Measurements from ENCODE around the gene SLC51A.
A peak's percentile ranks its signal among the peaks of the same experiment; 100 is the strongest.
"Not testable (repeated sequence)": the region's sequence is repeated elsewhere in the genome, so short reads cannot be mapped to it uniquely, and the experiment has no call there.

The SLC51A gene

GRCh38 chr3:196198771-196199753 is 17.3 kb upstream of the SLC51A start:
- in situ Hi-C loops (cut with HindIII; ENCODE audit: low pct_ligation_motif_present, low sequenced_read_pairs) = no loop called here
- no peaks in the 10 kb centered on the region for H3K27me3 ChIP-seq (replicated peaks)
- no peaks in the 10 kb centered on the region for H3K36me3 ChIP-seq (replicated peaks)
- DNase-seq = no peak
- H3K4me3 ChIP-seq (ENCODE audit: low read depth, low read length) = no peak overlapping the region
- TF ChIP-seq, protein P1, sequence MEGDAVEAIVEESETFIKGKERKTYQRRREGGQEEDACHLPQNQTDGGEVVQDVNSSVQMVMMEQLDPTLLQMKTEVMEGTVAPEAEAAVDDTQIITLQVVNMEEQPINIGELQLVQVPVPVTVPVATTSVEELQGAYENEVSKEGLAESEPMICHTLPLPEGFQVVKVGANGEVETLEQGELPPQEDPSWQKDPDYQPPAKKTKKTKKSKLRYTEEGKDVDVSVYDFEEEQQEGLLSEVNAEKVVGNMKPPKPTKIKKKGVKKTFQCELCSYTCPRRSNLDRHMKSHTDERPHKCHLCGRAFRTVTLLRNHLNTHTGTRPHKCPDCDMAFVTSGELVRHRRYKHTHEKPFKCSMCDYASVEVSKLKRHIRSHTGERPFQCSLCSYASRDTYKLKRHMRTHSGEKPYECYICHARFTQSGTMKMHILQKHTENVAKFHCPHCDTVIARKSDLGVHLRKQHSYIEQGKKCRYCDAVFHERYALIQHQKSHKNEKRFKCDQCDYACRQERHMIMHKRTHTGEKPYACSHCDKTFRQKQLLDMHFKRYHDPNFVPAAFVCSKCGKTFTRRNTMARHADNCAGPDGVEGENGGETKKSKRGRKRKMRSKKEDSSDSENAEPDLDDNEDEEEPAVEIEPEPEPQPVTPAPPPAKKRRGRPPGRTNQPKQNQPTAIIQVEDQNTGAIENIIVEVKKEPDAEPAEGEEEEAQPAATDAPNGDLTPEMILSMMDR (IDR thresholded peaks at IDR 0.05; ENCODE audit: low read depth, low read length, missing control alignments) = peak; percentile 36
- H3K27ac ChIP-seq = no peak overlapping the region

DNA sequence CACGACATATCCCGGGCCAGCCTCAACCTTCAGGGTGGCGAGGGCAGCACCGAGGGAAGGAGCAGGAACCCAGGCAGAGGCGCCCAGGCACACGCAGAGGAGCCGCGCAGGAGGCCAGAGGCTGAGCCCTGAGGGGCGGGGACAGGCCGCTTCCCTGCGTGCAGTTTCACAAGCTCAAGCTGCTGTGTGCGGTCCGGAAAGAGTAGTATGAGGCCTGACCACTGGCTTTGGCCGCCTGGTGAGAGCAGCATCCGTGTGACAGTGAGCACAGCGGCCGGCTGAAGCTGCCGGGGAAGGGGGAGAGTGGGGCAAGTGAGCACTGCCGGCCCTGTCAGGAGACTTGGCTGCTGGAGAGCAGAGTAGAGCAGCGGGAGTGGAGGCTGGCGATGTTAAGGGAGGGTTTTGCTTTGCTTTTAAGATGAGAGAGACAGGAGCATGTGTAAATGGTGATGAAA is 13.8 kb upstream of the SLC51A start:
- no peaks in the 10 kb centered on the region for H3K27me3 ChIP-seq (replicated peaks)
- in situ Hi-C loops (cut with HindIII; ENCODE audit: low pct_ligation_motif_present, low sequenced_read_pairs) = no loop called here
- DNase-seq = peak; percentile 78
- H3K4me3 ChIP-seq (ENCODE audit: low read depth, low read length) = peak overlapping the region; percentile 17
- no peaks in the 10 kb centered on the region for H3K36me3 ChIP-seq (replicated peaks)
- TF ChIP-seq, protein P1 (IDR thresholded peaks at IDR 0.05; ENCODE audit: low read depth, low read length, missing control alignments) = no peak
- H3K27ac ChIP-seq = no peak overlapping the region

DNA sequence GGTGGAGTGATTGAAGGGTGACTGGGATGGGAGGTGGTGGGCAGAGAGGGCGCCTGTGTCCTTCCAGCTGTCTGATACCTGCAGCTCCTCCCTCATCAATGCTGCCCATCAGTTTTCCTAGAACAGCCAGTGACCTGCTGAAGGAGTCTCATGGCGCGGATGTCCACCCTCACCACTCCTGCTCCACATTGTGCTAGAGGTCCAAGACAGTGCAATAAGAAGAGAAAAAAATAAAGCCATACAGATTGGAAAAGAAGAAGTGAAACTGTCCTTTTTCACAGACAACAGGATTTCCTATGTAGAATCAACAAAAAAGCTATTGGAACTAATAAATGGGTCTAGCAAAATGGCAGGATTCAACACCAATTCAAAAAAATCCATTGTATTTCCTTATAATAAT is 12.5 kb upstream of the SLC51A start:
- Histone ChIP-seq H3K4me3 (ENCODE audit: low read depth, low read length) (no peak overlapping the region), H3K36me3 (replicated peaks) (no peaks in the 10 kb centered on the region), H3K27me3 (replicated peaks) (no peaks in the 10 kb centered on the region), H3K27ac (no peak overlapping the region)
- TF ChIP-seq, protein P1 (IDR thresholded peaks at IDR 0.05; ENCODE audit: low read depth, low read length, missing control alignments) = no peak
- in situ Hi-C loops (cut with HindIII; ENCODE audit: low pct_ligation_motif_present, low sequenced_read_pairs) = no loop called here
- DNase-seq = no peak

- H3K27me3 ChIP-seq (replicated peaks); H3K36me3 ChIP-seq (replicated peaks); DNase-seq; H3K27ac ChIP-seq; in situ Hi-C loops (cut with HindIII; ENCODE audit: low pct_ligation_motif_present, low sequenced_read_pairs); H3K4me3 ChIP-seq (ENCODE audit: low read depth, low read length): not testable (repeated sequence)
Measured at GRCh38 chr3:196205442-196206205, 10.7 kb upstream of the SLC51A start.

GRCh38 chr3:196207159-196207832 is 9.0 kb upstream of the SLC51A start:
- TF ChIP-seq, protein P1 (IDR thresholded peaks at IDR 0.05; ENCODE audit: low read depth, low read length, missing control alignments) = no peak
- Histone ChIP-seq H3K27me3 (replicated peaks) (no peaks in the 10 kb centered on the region), H3K27ac (no peak overlapping the region), H3K4me3 (ENCODE audit: low read depth, low read length) (peak overlapping the region; percentile 47), H3K36me3 (replicated peaks) (no peaks in the 10 kb centered on the region)
- DNase-seq = no peak
- in situ Hi-C loops (cut with HindIII; ENCODE audit: low pct_ligation_motif_present, low sequenced_read_pairs) = no loop called here
